Measurements from ENCODE around the gene RAB3IL1.

Gene RAB3IL1

DNA sequence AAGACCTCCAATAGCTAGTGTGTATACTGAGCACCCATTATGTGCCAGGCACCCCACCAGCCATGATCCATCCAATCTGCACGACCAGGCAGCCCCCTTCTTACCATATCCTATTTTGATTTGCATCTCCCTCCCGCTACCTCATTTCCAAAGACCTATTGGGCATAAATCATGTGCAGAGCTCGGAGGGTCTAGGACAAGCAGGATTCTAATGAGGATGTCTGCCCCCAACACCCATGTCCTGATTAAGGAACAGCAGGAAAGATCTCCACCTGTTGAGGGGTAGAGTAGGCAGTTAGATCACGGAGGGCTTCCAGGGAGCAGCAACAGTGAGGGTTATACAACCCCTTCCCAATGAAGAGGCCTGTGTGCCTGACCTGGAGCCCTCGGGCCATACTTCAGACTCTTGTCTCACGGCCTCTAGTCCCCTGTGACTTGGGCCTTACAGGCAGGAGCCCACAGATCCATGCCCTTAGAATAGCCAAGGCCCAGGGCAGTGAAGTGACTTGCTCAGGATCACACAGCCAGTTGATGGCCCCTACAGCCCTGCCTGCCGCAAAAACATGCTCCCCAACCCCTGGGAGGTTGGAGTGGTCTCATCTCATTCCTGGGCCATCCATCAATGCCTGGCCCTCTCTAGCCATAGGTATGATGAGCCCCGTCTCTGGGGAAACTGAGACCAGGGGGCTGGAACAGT is 3.5 kb downstream of the RAB3IL1 start:
- H3K4me3 ChIP-seq (replicated peaks; ENCODE audit: insufficient read depth, low read length) = no peak overlapping the region
- TF ChIP-seq SPI1 (IDR thresholded peaks at IDR 0.05; ENCODE audit: borderline replicate concordance, low read depth) = no peak
- TF ChIP-seq GABPA (IDR thresholded peaks at IDR 0.05; ENCODE audit: low read depth) = no peak
- TF ChIP-seq, protein P1, sequence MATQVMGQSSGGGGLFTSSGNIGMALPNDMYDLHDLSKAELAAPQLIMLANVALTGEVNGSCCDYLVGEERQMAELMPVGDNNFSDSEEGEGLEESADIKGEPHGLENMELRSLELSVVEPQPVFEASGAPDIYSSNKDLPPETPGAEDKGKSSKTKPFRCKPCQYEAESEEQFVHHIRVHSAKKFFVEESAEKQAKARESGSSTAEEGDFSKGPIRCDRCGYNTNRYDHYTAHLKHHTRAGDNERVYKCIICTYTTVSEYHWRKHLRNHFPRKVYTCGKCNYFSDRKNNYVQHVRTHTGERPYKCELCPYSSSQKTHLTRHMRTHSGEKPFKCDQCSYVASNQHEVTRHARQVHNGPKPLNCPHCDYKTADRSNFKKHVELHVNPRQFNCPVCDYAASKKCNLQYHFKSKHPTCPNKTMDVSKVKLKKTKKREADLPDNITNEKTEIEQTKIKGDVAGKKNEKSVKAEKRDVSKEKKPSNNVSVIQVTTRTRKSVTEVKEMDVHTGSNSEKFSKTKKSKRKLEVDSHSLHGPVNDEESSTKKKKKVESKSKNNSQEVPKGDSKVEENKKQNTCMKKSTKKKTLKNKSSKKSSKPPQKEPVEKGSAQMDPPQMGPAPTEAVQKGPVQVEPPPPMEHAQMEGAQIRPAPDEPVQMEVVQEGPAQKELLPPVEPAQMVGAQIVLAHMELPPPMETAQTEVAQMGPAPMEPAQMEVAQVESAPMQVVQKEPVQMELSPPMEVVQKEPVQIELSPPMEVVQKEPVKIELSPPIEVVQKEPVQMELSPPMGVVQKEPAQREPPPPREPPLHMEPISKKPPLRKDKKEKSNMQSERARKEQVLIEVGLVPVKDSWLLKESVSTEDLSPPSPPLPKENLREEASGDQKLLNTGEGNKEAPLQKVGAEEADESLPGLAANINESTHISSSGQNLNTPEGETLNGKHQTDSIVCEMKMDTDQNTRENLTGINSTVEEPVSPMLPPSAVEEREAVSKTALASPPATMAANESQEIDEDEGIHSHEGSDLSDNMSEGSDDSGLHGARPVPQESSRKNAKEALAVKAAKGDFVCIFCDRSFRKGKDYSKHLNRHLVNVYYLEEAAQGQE (IDR thresholded peaks at IDR 0.05; ENCODE audit: insufficient replicate concordance, low read depth) = no peak
- TF ChIP-seq, protein P2, sequence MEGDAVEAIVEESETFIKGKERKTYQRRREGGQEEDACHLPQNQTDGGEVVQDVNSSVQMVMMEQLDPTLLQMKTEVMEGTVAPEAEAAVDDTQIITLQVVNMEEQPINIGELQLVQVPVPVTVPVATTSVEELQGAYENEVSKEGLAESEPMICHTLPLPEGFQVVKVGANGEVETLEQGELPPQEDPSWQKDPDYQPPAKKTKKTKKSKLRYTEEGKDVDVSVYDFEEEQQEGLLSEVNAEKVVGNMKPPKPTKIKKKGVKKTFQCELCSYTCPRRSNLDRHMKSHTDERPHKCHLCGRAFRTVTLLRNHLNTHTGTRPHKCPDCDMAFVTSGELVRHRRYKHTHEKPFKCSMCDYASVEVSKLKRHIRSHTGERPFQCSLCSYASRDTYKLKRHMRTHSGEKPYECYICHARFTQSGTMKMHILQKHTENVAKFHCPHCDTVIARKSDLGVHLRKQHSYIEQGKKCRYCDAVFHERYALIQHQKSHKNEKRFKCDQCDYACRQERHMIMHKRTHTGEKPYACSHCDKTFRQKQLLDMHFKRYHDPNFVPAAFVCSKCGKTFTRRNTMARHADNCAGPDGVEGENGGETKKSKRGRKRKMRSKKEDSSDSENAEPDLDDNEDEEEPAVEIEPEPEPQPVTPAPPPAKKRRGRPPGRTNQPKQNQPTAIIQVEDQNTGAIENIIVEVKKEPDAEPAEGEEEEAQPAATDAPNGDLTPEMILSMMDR (IDR thresholded peaks at IDR 0.05; ENCODE audit: insufficient read depth, low read length) = no peak
- TF ChIP-seq POLR2AphosphoS5 (IDR thresholded peaks at IDR 0.05; ENCODE audit: low read depth) = no peak
- DNase-seq (ENCODE audit: low read depth in 1 of 2, low spot score in 1 of 2) = no peak

DNA sequence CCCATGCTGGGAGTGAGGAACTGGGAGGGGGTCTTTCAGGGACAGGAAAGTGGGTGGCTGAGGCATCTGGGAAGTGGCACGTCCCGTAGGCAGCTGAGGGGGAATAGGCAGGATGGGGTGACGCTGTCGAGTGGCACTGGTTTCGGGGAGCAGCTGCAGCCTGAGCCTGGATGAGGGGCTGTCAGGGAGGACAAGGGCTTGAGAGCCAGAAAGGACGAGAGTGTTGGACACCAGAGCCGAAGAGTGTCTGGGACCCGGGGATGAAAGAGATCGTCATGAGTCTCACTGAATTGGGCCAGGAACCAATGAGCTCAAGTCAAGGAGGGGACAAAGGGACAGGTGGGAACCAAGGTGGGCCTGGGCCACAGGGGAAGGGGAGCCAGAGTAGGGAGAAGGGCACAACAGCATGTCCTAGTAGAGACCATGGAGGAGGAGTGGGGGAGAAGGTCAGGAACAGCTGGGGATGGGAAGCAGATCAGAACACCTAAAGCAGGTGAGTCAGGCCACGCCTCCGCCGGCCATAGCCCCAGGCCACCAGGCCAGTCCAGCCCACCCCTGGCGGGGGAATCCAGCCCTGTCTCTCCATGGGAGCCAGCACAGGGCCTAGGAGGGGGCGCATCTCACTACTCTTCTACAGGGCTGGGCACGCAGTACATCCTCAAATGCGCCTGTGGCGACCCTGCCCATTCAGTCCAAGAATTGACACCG is 4.2 kb downstream of the RAB3IL1 start:
- Histone ChIP-seq H3K27ac (replicated peaks) (no peak overlapping the region), H3K4me3 (replicated peaks; ENCODE audit: insufficient read depth, low read length) (no peak overlapping the region), H3K27me3 (ENCODE audit: insufficient read depth, poor library complexity, severe bottlenecking) (peaks cover 19% of the 10 kb centered on the region)
- TF ChIP-seq SPI1 (IDR thresholded peaks at IDR 0.05; ENCODE audit: borderline replicate concordance, low read depth) = no peak
- TF ChIP-seq, protein P1 (IDR thresholded peaks at IDR 0.05; ENCODE audit: insufficient replicate concordance, low read depth) = no peak
- no peak for TF ChIP-seq GABPA (IDR thresholded peaks at IDR 0.05; ENCODE audit: low read depth)
- TF ChIP-seq, protein P2 (IDR thresholded peaks at IDR 0.05; ENCODE audit: insufficient read depth, low read length) = no peak
- TF ChIP-seq POLR2AphosphoS5 (IDR thresholded peaks at IDR 0.05; ENCODE audit: low read depth) = no peak
- DNase-seq (ENCODE audit: low read depth in 1 of 2, low spot score in 1 of 2) = no peak

More for the DNA sequence above, 3.5 kb downstream of the RAB3IL1 start:
- Histone ChIP-seq H3K27me3 (ENCODE audit: insufficient read depth, poor library complexity, severe bottlenecking) (peaks cover 23% of the 10 kb centered on the region), H3K27ac (replicated peaks) (no peak overlapping the region)

DNA sequence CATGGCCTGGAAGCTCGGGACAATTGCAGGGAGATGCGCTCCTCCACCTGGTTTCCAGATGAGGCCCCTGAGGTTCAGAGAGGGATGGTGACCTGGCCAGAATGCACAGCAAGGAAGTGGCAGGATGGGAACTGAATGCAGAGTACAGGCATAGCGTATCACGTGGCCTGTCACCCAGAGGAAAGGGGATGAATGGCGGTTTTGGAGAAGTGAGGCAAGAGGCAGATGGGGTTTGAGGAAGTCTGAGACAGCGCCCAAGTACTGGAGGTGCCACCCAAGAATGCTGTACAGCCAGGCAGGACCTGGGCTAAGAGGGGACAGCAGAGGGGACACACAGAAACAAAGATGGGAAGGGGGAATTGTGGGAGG is 4.9 kb downstream of the RAB3IL1 start:
- peaks cover 13% of the 10 kb centered on the region for H3K27me3 ChIP-seq (ENCODE audit: insufficient read depth, poor library complexity, severe bottlenecking)
- peak; percentile 68 to 95 for DNase-seq (ENCODE audit: low read depth in 1 of 2, low spot score in 1 of 2)
- H3K27ac ChIP-seq (replicated peaks) = no peak overlapping the region
- TF ChIP-seq SPI1 (IDR thresholded peaks at IDR 0.05; ENCODE audit: borderline replicate concordance, low read depth) (peak; percentile 98), GABPA (IDR thresholded peaks at IDR 0.05; ENCODE audit: low read depth) (no peak), POLR2AphosphoS5 (IDR thresholded peaks at IDR 0.05; ENCODE audit: low read depth) (peak; percentile 48; the same call in 1 of the 2 replicates)
- no peak overlapping the region for H3K4me3 ChIP-seq (replicated peaks; ENCODE audit: insufficient read depth, low read length)

Data from HL-60 (cell line).